K562 (cell line): ENCODE data around the gene REM2. TPM values are rescaled to one million over a fixed set of nuclear protein-coding genes. Genes with fewer than 3 reads are reported as not detected.

Experiments used
- ATF7 ChIP-seq: fragments of 450-650 bp; IDR thresholded peaks from 2 replicates; pipeline ENCODE4 v1.7.1; 2014; ENCODE audit warnings: mild to moderate bottlenecking, moderate library complexity
- DNMT1 ChIP-seq: fragments of 450-650 bp; IDR thresholded peaks from 2 replicates; pipeline ENCODE4 v1.6.1; 2016; ENCODE audit warnings: antibody characterized with exemption, mild to moderate bottlenecking
- GTF2A2 ChIP-seq: IDR thresholded peaks from 2 replicates; pipeline ENCODE4 v1.6.1; 2016; ENCODE audit warnings: mild to moderate bottlenecking, missing genetic modification characterization, missing compliant biosample characterization
- JUNB ChIP-seq: fragments of 450-650 bp; formaldehyde crosslinking; conservative IDR thresholded peaks from 2 replicates; pipeline ENCODE4 v1.4.0; 2020; ENCODE audit warnings: mild to moderate bottlenecking
- MAZ ChIP-seq, 2 experiments: fragments of 450-650 bp in 1 of 2; sonication (generic) in 1 of 2; formaldehyde crosslinking; IDR thresholded peaks in 1 of 2; conservative IDR thresholded peaks in 1 of 2; 2 replicates each; pipeline versions ENCODE4 v1.4.0 to v1.5.0; 2020; ENCODE audit warnings: mild to moderate bottlenecking in 1 of 2, missing genetic modification reagents in 1 of 2
- SAP30 ChIP-seq: fragments of 200-600 bp; sonication (generic); IDR thresholded peaks from 2 replicates; pipeline ENCODE4 v1.6.1; 2012; ENCODE audit warnings: borderline replicate concordance, low read depth, mild to moderate bottlenecking, moderate library complexity, low read length, control low read depth, inconsistent platforms; ENCODE audit not compliant: insufficient read depth, poor library complexity, severe bottlenecking
- THRAP3 ChIP-seq: fragments of 450-650 bp; IDR thresholded peaks from 2 replicates; pipeline ENCODE4 v1.6.1; 2016; ENCODE audit warnings: mild to moderate bottlenecking, inconsistent platforms, borderline replicate concordance
- ZBTB8A ChIP-seq: fragments of 450-650 bp; IDR thresholded peaks from 2 replicates; pipeline ENCODE4 v1.6.1; 2018; ENCODE audit warnings: mild to moderate bottlenecking, moderate library complexity; ENCODE audit not compliant: partially characterized antibody
- ZNF146 ChIP-seq: IDR thresholded peaks from one replicate; pipeline ENCODE4 v1.6.1; 2018; ENCODE audit warnings: missing compliant biosample characterization; ENCODE audit not compliant: unreplicated experiment
- polyA plus RNA-seq, 8 experiments: library from polyadenylated mRNA; depleted of rRNA in 4 of 8; stranded (reverse) in 5 of 8; unstranded in 3 of 8; fragments of >200 nt; fragmentation: Nextera tagmentation in 2 of 8; fragmentation: Illumina TruSeq in 1 of 8; extraction: Ambion mirVana in 2 of 8; extraction: Trizol in 1 of 8; gene quantifications; 2 replicates each; pipeline versions ENCODE4 v1.2.1 to v1.2.3, GENCODE V29; 2011 to 2014; ENCODE audit warnings: inconsistent platforms in 1 of 8, missing spikeins in 1 of 8
- total RNA-seq, 7 experiments: library from RNA; depleted of rRNA in 6 of 7; stranded (reverse); fragments of >200 nt in 6 of 7; fragmentation: Illumina TruSeq in 2 of 7; extraction: Trizol in 2 of 7; gene quantifications; 2 replicates each; pipeline versions ENCODE4 v1.2.1 to v1.2.3, GENCODE V29; 2011 to 2021; ENCODE audit warnings: low replicate concordance in 1 of 7
- TF ChIP-seq, protein P1 (sequence below): fragments of 250-450 bp; sonication (Bioruptor Pico); IDR thresholded peaks from 2 replicates; pipeline ENCODE4 v1.6.1; 2021; ENCODE audit warnings: mild to moderate bottlenecking
- TF ChIP-seq, protein P2 (sequence below), 2 experiments: IDR thresholded peaks; 2 replicates each; pipeline ENCODE4 v1.6.1; 2012; ENCODE audit warnings: improper control_type of control experiment in 2 of 2, low read depth in 2 of 2, low read length in 2 of 2, borderline replicate concordance in 1 of 2
- TF ChIP-seq, protein P3 (sequence below): fragments of 450-650 bp; IDR thresholded peaks from 2 replicates; pipeline ENCODE4 v1.6.1; 2016; ENCODE audit warnings: mild to moderate bottlenecking

The REM2 gene
- total and polyA plus RNA-seq, 9 of the 15 experiments (the other 6 are each of a cell fraction or from before 2014, with no cell fraction given): 0.18 to 1.0 (median 0.38) TPM

DNA sequence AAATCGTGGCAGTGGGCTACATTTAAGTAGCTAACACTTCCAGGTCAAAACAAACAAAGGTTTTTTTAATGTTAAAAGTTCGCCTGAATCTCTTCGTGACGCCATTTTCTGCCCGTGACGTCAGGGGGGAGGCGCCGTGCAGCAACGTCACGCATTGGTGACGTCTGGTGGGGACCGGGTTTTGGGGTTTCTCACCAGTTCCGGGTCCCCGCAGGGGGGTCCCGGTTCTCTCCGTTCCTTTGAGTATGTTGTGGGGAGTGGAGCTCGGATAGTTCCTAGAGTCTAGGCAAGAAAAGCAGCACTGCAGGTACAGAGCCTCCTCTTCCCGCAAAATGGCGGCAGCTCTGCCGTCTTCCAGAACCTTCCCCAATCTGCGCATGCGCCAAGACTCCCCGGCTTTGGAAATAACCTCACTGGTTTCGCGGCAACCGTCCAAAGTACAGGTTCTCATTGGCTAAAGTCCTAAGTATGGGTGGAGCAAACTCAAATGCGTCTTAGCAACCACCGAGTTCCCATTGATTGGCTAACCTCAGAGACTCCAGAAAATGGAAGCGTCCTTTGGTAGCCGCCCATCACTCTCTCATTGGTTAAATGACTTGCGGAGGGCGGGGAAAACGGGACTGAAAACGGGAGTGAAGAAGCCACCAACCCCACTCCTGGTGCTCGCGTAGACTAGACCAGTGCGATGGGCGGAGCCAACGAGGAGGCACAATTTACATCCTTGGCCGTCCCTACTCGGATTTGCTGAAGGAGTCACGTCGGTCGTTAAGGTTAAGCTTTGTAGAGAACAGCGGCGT, 36.0 kb downstream of the REM2 start, which contains the start of gene RBM23 (continued):
- TF ChIP-seq, protein P1, sequence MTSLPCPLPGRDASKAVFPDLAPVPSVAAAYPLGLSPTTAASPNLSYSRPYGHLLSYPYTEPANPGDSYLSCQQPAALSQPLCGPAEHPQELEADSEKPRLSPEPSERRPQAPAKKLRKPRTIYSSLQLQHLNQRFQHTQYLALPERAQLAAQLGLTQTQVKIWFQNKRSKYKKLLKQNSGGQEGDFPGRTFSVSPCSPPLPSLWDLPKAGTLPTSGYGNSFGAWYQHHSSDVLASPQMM: no peak
- peak; percentile 8 for TF ChIP-seq SAP30
- no peak for TF ChIP-seq DNMT1
- TF ChIP-seq, protein P2, sequence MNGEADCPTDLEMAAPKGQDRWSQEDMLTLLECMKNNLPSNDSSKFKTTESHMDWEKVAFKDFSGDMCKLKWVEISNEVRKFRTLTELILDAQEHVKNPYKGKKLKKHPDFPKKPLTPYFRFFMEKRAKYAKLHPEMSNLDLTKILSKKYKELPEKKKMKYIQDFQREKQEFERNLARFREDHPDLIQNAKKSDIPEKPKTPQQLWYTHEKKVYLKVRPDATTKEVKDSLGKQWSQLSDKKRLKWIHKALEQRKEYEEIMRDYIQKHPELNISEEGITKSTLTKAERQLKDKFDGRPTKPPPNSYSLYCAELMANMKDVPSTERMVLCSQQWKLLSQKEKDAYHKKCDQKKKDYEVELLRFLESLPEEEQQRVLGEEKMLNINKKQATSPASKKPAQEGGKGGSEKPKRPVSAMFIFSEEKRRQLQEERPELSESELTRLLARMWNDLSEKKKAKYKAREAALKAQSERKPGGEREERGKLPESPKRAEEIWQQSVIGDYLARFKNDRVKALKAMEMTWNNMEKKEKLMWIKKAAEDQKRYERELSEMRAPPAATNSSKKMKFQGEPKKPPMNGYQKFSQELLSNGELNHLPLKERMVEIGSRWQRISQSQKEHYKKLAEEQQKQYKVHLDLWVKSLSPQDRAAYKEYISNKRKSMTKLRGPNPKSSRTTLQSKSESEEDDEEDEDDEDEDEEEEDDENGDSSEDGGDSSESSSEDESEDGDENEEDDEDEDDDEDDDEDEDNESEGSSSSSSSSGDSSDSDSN (IDR thresholded peaks at IDR 0.05; ENCODE audit: borderline replicate concordance in 1 of 2, low read depth in 2 of 2, low read length in 2 of 2): no peak
- TF ChIP-seq GTF2A2: no peak
- TF ChIP-seq, protein P3, sequence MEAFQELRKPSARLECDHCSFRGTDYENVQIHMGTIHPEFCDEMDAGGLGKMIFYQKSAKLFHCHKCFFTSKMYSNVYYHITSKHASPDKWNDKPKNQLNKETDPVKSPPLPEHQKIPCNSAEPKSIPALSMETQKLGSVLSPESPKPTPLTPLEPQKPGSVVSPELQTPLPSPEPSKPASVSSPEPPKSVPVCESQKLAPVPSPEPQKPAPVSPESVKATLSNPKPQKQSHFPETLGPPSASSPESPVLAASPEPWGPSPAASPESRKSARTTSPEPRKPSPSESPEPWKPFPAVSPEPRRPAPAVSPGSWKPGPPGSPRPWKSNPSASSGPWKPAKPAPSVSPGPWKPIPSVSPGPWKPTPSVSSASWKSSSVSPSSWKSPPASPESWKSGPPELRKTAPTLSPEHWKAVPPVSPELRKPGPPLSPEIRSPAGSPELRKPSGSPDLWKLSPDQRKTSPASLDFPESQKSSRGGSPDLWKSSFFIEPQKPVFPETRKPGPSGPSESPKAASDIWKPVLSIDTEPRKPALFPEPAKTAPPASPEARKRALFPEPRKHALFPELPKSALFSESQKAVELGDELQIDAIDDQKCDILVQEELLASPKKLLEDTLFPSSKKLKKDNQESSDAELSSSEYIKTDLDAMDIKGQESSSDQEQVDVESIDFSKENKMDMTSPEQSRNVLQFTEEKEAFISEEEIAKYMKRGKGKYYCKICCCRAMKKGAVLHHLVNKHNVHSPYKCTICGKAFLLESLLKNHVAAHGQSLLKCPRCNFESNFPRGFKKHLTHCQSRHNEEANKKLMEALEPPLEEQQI: no peak
- no peak for TF ChIP-seq THRAP3
- peak; percentile 97 for TF ChIP-seq ATF7
- peak in 1 of 2 experiments; percentile 24; a peak in 2 of 4 replicates for TF ChIP-seq MAZ (CRISPR knock-in tag; conservative IDR thresholded peaks at IDR 0.05 in 1 of 2, IDR thresholded peaks at IDR 0.05 in 1 of 2)
- TF ChIP-seq ZNF146: no peak
- TF ChIP-seq ZBTB8A: no peak
- TF ChIP-seq JUNB (CRISPR knock-in tag): no peak
